HG03460 (cell line): Measurements from ENCODE around the gene KRTAP10-2.

Experiments
- ATAC-seq: cut with Tn5 transposase; IDR thresholded peaks from one replicate; pipeline ENCODE4 v1.9.1; 2021; ENCODE audit not compliant: unreplicated experiment

The KRTAP10-2 gene

DNA sequence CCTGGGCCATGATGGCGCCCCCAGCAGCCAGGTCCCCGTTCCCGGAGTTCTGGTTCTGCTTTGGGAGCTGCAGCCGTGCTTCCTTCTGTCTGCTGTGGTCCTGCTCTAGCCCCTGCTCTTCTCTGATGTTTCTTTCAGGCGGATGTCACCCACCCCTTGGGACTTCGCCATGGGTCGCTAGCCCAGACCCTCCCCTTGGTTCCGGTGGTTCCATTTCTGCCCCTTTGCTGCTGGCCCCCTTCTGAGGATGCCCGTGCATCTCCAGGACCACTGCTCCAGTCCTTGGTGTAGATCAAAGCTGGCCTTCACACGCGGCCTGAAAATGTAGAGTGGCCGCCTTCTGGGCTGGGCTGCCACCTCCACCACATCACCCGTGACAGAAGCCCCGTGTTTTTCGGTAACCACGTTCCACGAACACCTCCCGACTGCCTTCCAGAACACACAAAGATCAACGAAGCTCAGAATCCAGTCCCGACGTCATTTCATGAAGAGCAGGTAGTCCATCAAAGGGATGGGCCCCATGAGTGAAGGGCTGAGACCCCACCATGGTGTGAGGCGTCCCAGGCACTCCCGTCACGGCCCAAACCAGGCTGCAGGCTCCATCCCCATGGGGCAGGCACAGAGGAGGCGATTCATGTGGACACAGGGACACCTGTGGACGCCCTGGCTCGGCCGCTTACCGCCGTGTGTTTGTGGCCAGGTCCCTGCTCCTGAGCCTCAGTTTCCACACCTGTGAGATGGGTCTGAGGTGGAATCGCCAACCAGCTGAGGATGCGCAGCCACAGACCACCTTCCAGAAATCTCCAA lies 35.7 kb downstream of the KRTAP10-2 start:
- no peak for ATAC-seq

DNA sequence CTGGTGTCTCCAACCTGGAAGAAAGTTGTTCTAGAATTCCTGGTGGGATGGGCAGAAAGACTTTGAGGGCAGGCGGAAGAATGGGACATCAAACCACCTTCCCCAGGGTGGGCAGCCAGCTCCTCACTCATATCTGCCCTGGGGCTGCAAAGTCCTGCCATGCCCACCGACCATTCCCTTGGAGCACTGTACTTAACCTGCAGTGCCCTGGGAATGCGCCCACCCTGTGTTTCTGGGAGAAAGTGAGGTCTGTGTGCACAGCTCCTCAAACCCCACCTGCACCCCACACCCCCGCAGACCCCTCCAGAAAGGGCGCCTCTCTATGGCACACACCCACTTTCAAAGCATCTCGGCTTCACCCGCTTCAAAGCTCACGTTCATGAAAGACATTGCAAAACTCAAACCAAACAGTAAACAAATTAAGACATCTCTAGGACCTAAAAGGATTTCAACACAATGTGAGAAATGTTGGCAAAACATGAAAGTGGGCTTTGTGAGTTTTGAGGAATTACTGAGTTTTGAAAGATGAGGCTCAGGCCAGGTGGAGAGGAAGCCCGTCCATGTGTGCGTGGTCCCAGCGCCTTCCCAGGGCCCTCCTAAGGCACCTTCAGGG lies 36.5 kb downstream of the KRTAP10-2 start:
- no peak for ATAC-seq

DNA sequence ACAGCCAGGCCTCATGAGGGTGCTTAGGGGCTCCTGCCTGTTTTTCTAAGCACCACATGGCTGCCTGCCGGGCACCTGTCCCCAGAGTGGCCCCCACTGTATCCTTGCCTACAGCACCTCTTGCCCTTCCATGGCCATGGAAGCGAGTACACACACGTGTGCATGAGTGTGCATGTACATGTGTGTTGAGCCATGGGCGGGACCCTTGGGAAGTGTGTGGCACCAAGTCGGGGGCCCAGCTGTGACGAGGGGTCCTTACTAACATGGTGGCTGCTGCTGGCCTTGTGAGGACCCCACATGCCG lies 37.1 kb downstream of the KRTAP10-2 start:
- ATAC-seq: no peak

DNA sequence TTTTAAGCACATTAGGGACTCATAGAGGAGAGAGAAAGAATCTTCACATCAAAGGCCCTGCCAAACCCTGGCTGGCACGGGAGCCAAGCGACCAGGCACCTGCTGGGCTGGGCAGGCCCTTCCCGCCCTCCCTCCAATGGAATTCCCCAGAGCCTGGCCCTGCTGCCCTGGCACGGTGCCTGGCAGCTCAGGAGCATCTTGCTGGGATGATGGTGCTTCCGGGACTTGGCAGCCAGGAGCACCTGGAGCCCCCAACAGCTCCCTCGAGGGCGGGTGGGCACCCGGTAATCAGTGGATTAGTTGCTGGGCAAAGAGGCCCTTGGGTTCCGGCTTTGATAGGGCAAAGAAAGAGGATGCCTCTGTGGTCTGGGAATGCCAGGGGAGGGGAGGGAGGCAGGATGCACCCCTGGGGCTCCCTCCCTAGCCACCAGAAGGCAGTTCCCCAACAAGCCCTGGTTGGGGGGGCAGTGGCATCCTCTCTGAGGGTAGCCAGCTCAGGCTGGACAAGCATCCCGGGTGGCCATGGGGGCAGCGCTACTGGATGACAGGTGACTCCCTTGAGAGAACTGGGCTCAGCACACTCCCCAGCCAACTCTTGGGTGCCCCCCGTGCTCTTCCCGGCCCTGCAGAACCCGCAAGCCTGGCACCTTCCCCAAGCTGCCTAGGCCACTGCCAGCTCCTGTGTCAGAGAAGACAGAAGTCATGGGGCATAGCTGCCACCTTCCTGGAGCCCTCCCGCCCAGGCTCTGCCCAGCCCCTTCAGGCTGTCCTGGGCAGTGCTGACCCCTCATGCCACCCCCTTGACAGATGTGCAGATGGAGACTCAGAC lies 37.7 kb downstream of the KRTAP10-2 start:
- ATAC-seq: no peak

DNA sequence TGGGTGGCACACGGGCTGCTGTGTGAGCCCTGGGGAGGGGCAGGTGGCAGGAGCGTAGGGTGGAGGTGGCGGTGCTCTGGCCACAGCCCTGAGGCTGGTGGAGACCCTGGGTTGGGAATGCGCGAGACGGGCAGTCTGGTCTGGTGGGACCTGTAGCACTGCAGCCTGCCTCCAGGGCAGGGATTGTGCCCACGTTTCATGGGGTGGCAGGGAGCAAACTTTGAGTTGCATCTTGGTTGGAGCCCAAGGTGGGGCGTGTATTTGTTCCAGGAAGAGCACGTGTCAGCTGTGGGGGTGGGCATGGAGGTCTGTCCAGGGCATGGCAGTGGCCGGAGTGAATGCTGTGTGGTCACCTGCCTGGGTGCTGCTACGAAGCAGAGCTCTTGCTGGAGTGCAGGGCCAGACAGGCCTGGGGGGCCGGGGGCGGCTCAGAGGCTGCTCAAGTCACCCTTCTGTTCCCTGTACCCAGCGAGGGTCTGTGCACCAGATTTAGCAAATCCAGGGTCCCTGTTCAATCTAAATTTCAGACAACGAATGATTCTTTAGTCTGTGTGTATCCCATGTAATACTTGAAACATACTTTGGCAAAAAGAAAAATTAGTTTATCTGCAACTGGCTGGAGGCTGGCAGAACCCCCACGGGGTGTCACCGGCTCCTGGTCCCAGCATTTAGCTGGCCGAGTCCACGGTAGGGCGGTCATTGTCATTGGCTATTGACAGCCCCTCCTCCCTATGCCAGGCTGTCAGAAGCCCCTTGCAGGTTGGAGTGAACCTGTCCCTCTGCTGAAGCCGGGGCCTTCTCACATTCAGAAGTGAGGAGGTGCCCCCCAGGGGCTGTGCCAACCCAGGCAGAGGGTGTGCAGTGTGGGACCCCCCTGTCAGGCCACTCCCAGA lies 38.6 kb downstream of the KRTAP10-2 start:
- no peak for ATAC-seq

DNA sequence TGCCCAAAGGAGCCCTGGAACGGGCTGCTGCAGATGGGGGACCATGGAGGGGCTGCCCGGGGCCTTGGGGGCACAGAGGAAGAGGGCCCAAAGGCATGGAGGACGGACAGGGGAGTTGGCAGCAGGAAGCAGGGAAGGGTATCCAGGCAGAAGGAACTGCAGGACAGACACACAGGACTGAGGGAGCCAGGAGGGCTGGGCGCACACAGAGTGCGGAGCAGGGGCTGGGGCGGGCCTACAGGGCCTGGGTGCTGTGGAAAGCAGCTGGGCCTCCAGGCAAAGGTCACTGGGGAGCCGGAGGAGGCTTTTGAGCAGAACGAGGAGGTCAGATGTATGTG lies 39.4 kb downstream of the KRTAP10-2 start:
- ATAC-seq: no peak

DNA sequence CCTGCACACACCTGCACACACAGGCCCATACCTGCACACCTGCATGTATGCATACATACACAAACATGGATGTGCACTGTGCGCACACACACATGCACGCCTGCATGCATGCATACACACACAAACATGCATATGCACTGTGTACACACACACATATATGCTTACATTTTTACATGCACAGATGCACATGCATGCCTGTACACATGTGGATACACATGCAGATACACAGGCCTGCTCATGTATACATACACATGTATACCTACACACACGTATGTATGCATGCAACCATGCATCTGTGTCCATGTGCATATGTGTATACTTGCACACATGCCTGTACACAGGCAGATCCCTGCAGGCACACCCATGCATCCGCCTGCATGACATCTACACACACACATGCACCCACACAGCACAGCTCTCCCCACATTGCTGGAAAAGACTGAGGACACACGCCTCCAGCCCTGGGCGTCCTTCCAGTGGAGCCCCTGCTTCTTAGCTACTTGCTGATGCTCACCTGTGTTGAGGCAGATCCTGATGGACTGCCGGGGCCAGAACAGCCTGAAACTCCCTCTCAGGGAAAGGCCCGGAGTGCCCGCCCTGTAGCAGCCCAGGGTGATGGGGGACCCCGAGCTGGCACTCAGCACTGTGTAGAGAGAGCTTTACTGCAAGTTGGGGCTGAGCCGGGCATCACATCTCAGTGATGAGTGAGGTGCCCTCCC lies 39.9 kb downstream of the KRTAP10-2 start:
- no peak for ATAC-seq

DNA sequence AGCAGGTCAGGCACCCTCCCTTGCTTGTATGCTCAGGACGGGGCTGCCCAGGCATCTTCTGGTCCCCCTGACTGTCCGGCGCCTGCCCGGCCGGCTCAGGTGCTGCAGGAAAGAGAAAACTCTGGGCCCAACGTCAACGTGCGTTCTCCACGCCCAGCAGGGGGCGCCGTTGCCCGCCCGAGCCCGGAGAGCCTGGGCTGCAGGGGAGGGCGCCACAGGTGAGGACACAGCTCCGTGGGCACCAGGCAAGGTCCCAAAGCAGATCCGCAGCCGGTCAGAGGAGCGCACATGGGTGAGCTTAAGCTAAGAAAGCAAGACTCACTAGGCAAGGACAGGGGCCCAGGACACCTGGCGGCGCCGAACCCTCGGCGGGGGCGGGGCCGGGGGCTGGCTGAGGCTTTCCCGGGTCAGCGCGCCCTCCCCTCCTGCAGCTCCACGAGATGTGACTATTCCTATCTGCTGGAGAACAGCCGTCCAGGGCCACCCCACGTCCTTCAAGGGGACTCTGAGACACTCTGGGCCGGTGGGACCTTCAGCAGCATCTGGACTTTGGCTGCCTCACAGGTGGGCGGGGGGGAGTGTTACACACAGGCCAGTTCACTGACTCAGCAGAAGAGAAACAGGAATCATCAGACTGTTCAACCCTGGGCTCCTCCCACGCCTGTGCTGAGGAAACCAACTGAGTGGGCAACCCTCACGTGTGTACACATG lies 40.6 kb downstream of the KRTAP10-2 start:
- ATAC-seq: no peak

DNA sequence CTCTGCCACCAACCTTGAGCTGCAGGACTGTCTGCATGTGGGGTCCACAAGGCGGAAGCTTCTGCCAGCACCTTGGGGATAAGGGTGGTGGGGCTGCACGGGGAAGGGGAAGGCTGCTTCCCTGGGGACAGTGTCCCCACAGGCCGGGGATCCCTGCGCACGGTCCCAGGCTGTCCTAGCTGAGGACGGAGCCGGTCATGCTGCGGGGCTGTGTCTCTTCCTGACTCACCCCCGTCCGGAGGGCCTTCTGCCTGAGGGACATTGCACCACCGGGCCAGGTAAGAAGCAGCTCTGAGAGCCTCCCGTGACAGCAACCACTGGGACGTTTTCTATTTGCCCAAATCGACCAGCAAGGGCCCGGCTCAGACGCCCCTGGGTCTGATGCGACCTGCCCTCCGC lies 41.2 kb downstream of the KRTAP10-2 start:
- no peak for ATAC-seq

DNA sequence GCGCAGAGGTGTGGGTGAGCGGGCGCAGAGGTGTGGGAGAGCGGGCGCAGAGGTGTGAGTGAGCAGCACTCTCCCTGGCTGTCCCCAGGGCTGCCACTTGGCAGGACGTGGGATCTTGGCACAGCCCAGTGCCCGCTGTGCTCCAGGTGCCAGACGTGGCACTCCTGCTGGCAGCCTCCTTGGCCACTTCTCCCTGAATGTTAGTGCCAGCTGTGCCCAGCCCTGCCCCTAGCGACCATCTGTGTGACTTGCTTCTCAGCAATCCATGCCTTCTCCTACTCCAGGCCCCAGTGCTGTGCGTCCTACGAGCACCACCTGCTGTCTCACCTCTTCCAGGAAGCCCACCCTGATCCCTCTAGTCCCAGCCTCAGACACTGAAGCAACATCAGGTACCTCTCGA lies 41.8 kb downstream of the KRTAP10-2 start:
- ATAC-seq: no peak

DNA sequence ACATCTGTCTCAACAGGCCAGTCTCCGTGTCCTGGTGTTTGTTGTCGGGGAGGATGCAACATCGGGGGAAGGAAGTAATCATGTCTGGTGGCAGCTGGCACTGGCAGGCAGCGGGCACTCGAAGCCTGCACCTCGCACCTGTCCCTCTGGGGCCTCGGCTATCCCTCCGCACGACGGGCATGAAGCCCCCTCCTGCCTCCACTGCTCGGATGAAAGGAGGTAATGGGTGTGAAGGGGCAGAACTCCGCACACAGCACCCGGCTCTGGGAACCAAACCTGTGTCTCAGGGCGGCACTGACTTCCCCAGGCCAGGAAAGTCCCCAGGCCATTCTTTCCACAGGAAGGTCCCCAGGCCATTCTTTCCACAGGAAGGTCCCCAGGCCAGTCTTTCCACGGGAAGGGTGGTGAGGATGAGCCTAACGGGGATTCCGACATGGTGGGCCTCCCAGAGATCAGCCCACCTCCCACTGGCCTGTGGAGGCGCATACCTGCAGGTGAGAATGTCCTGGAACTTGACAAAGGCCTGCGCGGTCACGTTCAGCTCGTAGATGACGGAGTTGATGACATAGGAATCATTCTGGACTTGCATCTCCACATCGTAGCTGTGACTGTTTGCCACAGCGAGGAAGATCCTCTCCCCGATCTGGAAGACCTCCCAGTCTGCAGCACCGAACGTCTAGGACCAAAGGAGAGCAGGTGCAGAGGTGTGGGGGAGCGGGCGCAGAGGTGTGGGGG lies 42.4 kb downstream of the KRTAP10-2 start:
- ATAC-seq: no peak

DNA sequence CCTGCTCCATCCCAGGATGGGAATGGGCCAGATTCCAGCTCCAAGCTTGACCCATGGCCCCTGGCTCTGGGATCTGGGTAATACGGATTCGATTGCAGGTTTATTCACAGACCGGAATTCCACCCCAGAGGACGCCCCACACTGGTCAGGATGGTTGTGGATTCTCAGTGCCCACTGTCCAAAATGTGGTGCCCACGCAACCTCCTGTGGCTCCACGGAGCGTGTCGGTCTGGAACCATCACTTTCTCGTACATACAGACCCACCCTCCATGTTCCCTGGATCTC lies 42.9 kb downstream of the KRTAP10-2 start:
- no peak for ATAC-seq

DNA sequence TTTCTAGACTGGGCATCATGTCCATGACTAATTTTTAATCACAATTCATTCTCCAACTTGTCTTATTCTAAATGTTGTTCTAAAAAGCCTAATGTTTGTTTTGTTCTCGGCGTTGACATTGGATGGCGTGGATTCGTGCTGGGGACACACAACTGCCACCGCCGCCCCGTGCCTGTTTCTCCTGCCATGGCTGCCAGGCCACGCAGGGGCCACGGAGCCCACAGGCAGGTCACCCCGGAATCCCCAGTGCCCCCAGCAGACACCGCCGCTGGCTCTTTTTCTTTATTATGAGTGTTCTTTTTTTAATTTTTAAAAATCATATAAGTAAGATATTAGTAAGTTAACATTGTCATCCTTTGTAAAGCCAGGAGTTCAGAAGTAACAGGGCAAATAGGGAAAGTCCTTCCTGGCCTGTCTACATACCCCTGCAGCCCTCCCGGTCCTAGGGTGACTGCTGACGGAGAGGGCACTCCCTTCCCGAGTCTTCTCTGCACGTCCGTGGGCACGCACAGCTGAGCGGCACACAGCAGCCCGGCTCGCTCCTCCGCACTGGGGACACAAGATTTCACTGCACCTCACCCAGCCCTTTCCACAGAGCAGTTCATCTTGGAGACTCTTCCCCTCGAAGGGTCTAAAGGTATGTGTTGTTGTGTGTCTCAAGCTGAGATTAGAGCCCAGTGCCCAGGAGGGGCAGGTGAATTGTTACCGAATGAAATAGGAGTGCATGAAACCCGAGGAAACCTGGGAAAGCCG lies 43.5 kb downstream of the KRTAP10-2 start:
- no peak for ATAC-seq

DNA sequence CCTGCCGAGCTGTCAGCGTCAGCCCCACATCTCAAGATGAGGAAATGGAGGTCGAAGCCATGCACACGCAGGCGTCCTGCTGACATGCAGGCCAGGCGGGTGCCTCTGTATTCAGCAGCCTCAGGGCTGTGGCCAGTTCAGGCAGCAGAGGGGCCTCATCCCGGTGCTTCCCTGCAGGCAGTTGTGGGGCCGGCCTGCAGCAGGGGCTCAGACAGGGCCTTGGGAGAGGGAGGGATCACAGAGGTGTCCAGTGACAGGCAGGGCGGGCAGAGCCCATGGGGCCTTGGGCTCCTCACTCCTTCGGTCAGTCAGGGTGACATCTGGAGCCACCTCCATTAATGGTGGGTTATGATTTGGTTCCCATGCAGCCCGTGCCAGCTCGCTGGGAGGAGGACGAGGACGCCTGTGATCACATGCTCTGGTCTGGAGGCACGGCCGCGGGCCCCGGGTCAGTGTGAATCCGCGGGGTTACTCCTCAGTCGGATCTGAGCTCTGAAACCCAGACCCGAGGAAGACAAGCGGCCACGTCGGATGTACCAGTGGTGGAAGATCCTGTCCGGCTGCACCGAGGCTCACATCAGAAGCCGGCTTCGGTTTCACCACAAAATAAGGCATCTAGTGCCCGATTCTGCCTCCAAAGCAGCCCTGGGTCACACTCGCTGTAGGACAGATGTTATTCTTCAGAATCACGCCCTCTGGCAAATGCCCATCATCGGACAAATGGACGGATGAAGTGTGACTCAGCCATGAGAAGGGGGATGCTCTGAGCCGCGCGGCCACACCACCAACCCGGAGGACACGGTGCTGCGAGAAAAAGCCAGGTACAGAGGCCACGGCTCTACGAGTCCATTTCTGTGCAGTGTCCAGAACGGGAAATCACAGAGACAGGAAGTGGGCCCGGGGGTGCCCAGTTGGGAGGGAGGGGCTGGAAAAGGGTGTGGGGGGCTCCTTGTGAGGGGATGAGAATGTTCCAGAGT lies 44.7 kb downstream of the KRTAP10-2 start:
- ATAC-seq: no peak

DNA sequence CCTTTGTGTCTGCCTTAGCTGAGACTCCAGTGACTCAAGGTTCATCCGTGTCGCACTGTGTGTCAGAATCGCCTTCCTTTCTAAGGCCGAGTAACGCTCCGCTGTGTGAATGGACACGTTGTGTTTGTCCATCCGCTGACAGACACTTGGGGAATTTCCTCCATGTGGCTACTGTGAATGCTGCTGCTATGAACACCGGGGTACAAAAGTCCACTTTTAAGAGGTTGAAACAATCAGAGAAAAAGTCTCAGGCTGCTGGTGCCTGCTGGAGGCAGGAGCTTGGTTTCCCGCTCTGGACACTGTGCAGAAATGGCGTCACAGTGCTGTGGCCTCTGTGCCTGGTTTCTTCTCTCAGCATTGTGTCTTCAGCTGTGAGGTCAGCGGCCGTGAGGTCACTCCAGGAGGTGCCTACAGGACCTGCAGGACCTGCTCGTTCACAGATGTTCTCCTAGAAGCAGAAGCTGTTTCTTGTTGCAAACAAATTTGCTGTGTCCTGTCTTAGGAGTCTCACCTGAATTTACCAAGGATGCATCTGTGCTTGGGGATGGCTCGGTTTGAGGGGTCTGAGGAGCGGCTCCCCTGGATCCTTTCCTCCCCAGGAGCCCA lies 45.5 kb downstream of the KRTAP10-2 start:
- no peak for ATAC-seq

DNA sequence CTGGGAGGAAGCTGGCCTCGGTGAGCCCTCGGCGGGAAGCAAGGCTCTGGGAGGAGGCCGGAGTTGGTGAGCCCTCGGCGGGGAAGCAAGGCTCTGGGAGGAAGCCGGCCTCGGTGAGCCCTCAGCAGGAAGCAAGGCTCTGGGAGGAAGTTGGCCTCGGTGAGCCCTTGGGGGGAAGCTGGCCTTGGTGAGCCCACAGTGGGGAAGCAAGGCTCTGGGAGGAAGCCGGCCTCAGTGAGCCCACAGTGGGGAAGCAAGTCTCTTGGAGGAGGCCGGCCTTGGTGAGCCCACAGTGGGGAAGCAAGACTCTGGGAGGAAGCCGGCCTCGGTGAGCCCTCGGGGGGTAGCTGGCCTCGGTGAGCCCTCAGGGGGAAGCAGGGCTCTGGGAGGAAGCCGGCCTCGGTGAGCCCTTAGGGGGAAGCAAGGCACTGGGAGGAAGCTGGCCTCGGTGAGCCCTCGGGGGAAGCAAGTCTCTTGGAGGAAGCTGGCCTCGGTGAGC lies 47.4 kb downstream of the KRTAP10-2 start:
- no peak for ATAC-seq
